Muscle of leg (tissue), 16 donors: ENCODE data around the gene PCDHB12. TPM values are rescaled to one million over a fixed set of nuclear protein-coding genes. Genes with fewer than 3 reads are reported as not detected.
"Not testable (repeated sequence)": the region's sequence is repeated elsewhere in the genome, so short reads cannot be mapped to it uniquely, and the experiment has no call there.

ENCODE experiments used
- DNase-seq: peaks from one replicate; pipeline ENCODE4 v3.0.0; 2013
- H3K27ac ChIP-seq: one replicate; pipeline ENCODE4 v1.5.1; 2013; ENCODE audit warnings: mild to moderate bottlenecking, low read length, control low read depth
- H3K27me3 ChIP-seq: one replicate; pipeline ENCODE4 v1.6.1; 2013; ENCODE audit warnings: low read length; ENCODE audit not compliant: control insufficient read depth, insufficient read depth
- H3K36me3 ChIP-seq: one replicate; pipeline ENCODE4 v1.6.1; 2013; ENCODE audit warnings: low read length; ENCODE audit not compliant: control insufficient read depth, insufficient read depth
- H3K4me1 ChIP-seq: one replicate; pipeline ENCODE4 v1.6.1; 2013; ENCODE audit warnings: low read length; ENCODE audit not compliant: control insufficient read depth, insufficient read depth
- H3K4me3 ChIP-seq: one replicate; pipeline ENCODE4 v1.5.1; 2013; ENCODE audit warnings: low read length, control low read depth
- H3K9me3 ChIP-seq: replicated peaks from 2 replicates; pipeline ENCODE4 v1.6.1; 2013; ENCODE audit warnings: low read depth, low read length; ENCODE audit not compliant: control insufficient read depth
- WGBS: methylation state at CpG from one replicate; pipeline ENCODE4 v1.1.5; 2013; ENCODE audit warnings: missing lambda C conversion rate; ENCODE audit not compliant: insufficient coverage; 5-methylcytosine and 5-hydroxymethylcytosine counted together
- long read RNA-seq, 11 donors: transcript quantifications; one replicate each; lab custom pipeline, GENCODE V29; 2026
- polyA plus RNA-seq, 8 donors: library from polyadenylated mRNA; unstranded; fragments of 120-200 nt; gene quantifications; one replicate each; pipeline versions ENCODE4 v1.2.1 to v1.2.3, GENCODE V29; 2013; ENCODE audit warnings: inconsistent platforms in 1 of 8, low replicate concordance in 1 of 8; ENCODE audit not compliant: insufficient read length in 8 of 8, insufficient read depth in 1 of 8
- total RNA-seq: library from RNA; stranded (reverse); fragments of 120-200 nt; gene quantifications from one replicate; pipeline ENCODE4 v1.2.4, GENCODE V29; 2013

The PCDHB12 gene
- total RNA-seq (2.4 TPM), polyA plus RNA-seq (1 to 10 TPM; 2.1 to 3.5 (median 2.6) TPM)
- long read RNA-seq, donor 1, partial matches to known transcripts = 0 of 1 reads
- long read RNA-seq, donor 1, other reads (novel, unspliced or antisense) = 0 of 1 reads
- long read RNA-seq, donor 2, partial matches to known transcripts = 0 of 1 reads
- long read RNA-seq, donor 2, other reads (novel, unspliced or antisense) = 0 of 1 reads
- long read RNA-seq, donor 3, transcript PCDHB12-201 (1 exons, 3,853 nt) = major isoform, 6 of 6 reads
- long read RNA-seq, donor 3, partial matches to known transcripts = 0 of 6 reads
- long read RNA-seq, donor 3, other reads (novel, unspliced or antisense) = 0 of 6 reads
- long read RNA-seq, donor 4, partial matches to known transcripts = 0 of 1 reads
- long read RNA-seq, donor 4, other reads (novel, unspliced or antisense) = 0 of 1 reads
- long read RNA-seq, donor 5, transcript PCDHB12-201 (1 exons, 3,853 nt) = major isoform, 7 of 7 reads
- long read RNA-seq, donor 5, partial matches to known transcripts = 0 of 7 reads
- long read RNA-seq, donor 5, other reads (novel, unspliced or antisense) = 0 of 7 reads
- long read RNA-seq, donor 6, partial matches to known transcripts = 0 of 3 reads
- long read RNA-seq, donor 6, other reads (novel, unspliced or antisense) = 0 of 3 reads
- long read RNA-seq, donor 7, partial matches to known transcripts = 0 of 5 reads
- long read RNA-seq, donor 7, other reads (novel, unspliced or antisense) = 0 of 5 reads
- long read RNA-seq, donor 8, partial matches to known transcripts = 0 of 2 reads
- long read RNA-seq, donor 8, other reads (novel, unspliced or antisense) = 0 of 2 reads
- long read RNA-seq, donor 9 = 0 reads
- long read RNA-seq, donor 10, transcript PCDHB12-201 (1 exons, 3,853 nt) = major isoform, 5 of 7 reads
- long read RNA-seq, donor 10, partial matches to known transcripts = 0 of 7 reads
- long read RNA-seq, donor 10, other reads (novel, unspliced or antisense) = 0 of 7 reads
- long read RNA-seq, donor 11, partial matches to known transcripts = 0 of 1 reads
- long read RNA-seq, donor 11, other reads (novel, unspliced or antisense) = 0 of 1 reads

DNA sequence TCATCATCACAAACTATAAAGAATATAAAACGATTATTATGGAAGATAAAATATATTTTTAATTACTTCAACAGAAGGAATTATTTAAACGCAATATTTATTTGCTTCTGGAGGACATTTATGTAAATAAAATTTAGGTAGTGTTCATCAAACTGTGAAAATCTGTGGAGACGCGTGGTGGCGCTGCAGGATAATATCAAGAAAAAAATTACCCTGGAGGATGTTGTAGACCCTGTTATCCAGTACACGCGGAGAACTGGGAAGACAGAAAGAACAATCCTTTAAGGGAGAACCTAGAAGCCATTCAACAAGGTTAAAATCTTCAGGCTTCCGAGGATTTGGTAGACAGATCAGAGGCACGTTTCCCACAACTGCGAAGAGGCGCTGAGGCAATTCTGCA, at the start of gene PCDHB12:
Gene PCDHB12 (plus strand): TSS at position 242 of the 400 bp plus-strand sequence. CDS start 189 bp downstream, outside the sequence.
- H3K27ac ChIP-seq = no peak within 1 kb of the TSS
- 17% methylated on average over 9 of the region's 11 CpGs for WGBS
- H3K9me3 ChIP-seq = peaks cover 35% of the 10 kb centered on the region
- H3K36me3 ChIP-seq = no peaks in the 10 kb centered on the region
- peaks cover 7% of the 10 kb centered on the region for H3K27me3 ChIP-seq
- no peaks in the 10 kb centered on the region for H3K4me1 ChIP-seq
- DNase-seq = peak; percentile 8
- peak within 1 kb of the TSS; percentile 11 for H3K4me3 ChIP-seq

DNA sequence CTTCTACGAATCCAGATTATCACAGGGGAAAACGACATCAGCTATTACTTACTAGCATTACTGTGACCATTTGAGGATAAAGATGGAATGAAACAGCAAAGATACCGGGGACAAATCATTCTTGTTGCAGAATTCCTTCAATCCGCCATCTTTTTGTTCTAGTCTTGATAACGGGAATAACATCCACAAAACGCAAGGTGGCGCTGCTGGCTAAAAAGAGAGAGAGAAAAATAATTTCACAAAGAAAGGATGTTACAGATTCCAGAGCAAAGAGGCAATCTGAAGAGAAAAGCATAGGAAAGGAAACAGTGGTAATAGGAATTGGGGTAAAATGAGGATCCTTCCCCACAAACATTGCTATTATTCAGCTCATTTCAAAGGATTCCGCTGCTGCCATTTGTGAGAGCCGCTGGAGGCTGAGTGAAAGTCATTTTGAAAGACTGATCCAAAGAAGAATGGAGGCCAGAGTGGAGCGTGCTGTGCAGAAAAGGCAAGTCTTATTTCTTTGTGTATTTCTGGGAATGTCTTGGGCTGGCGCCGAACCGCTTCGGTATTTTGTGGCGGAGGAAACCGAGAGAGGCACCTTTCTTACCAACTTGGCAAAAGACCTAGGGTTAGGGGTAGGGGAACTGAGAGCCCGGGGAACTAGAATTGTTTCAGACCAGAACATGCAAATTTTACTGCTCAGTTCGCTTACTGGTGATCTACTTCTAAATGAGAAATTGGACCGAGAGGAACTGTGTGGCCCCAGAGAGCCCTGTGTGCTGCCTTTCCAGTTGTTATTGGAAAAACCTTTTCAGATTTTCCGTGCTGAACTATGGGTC, 35.9 kb upstream of the PCDHB12 start, which contains the start of gene PCDHB7:
Gene PCDHB7 (plus strand): TSS at position 264 of the 824 bp plus-strand sequence. CDS start 192 bp downstream, at position 456.
- 36% methylated on average over 12 of the region's 20 CpGs for WGBS
- Histone ChIP-seq H3K27me3 (peaks cover 13% of the 10 kb centered on the region), H3K27ac (no peak within 1 kb of the TSS), H3K4me1 (no peaks in the 10 kb centered on the region), H3K9me3 (peaks cover 19% of the 10 kb centered on the region), H3K4me3 (peak within 1 kb of the TSS; percentile 14), H3K36me3 (no peaks in the 10 kb centered on the region)
- peak; percentile 40 for DNase-seq

DNA sequence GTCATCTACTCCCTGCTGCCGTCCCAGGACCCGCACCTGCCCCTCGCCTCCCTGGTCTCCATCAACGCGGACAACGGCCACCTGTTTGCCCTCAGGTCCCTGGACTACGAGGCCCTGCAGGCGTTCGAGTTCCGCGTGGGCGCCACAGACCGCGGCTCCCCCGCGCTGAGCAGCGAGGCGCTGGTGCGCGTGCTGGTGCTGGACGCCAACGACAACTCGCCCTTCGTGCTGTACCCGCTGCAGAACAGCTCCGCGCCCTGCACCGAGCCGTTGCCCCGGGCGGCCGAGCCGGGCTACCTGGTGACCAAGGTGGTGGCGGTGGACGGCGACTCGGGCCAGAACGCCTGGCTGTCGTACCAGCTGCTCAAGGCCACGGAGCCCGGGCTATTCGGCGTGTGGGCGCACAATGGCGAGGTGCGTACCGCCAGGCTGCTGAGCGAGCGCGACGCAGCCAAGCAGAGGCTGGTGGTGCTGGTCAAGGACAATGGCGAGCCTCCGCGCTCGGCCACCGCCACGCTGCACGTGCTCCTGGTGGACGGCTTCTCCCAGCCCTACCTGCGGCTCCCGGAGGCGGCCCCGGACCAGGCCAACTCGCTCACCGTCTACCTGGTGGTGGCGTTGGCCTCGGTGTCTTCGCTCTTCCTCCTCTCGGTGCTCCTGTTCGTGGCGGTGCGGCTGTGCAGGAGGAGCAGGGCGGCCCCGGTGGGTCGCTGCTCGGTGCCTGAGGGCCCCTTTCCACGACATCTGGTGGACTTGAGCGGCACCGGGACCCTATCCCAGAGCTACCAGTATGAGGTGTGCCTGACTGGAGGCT, 34.0 kb upstream of the PCDHB12 start:
- 34% methylated on average over 64 of the region's 79 CpGs for WGBS
- peaks cover 13% of the 10 kb centered on the region for H3K27me3 ChIP-seq
- not testable (repeated sequence) for H3K4me1 ChIP-seq, H3K36me3 ChIP-seq, DNase-seq, H3K4me3 ChIP-seq, H3K27ac ChIP-seq
- peaks cover 19% of the 10 kb centered on the region for H3K9me3 ChIP-seq

- Histone ChIP-seq H3K9me3 (peaks cover 22% of the 10 kb centered on the region), H3K27me3 (peaks cover 16% of the 10 kb centered on the region), H3K4me3 (no peak overlapping the region), H3K27ac (no peak overlapping the region), H3K36me3 (no peaks in the 10 kb centered on the region), H3K4me1 (no peaks in the 10 kb centered on the region)
- no CpG with 5 or more reads among the region's 1 CpG for WGBS
- no peak for DNase-seq
Measured at GRCh38 chr5:141175933-141176332, 32.6 kb upstream of the PCDHB12 start.

DNA sequence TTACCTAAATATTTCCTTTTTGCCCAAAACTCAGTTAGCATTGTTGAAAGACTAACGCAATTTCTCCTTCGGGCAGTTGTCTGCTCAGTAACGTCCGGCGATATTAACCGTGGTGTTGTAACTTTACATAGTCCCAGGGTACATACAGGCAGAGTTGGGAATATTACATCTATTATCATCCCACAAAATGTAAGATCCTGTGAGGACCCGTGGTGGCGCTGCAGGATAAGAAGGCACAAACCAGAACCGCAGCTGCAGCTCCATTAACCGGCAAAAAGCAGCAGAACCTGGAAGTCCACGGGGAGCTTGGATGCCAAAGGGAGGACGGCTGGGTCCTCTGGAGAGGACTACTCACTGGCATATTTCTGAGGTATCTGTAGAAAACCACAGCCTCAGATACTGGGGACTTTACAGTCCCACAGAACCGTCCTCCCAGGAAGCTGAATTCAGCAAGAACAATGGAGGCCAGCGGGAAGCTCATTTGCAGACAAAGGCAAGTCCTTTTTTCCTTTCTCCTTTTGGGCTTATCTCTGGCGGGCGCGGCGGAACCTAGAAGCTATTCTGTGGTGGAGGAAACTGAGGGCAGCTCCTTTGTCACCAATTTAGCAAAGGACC, 30.8 kb upstream of the PCDHB12 start, which contains the start of gene PCDHB8:
Gene PCDHB8 (plus strand): TSS at position 214 of the 615 bp plus-strand sequence. CDS start 245 bp downstream, at position 459.
- not testable (repeated sequence) for H3K4me1 ChIP-seq, DNase-seq, H3K4me3 ChIP-seq, H3K36me3 ChIP-seq, H3K27ac ChIP-seq
- WGBS = 43% methylated on average over 3 of the region's 18 CpGs
- H3K9me3 ChIP-seq = peaks cover 24% of the 10 kb centered on the region
- H3K27me3 ChIP-seq = peaks cover 16% of the 10 kb centered on the region

GRCh38 chr5:141179371-141179770, 29.1 kb upstream of the PCDHB12 start:
- DNase-seq, H3K27ac ChIP-seq, H3K4me3 ChIP-seq, H3K27me3 ChIP-seq, H3K4me1 ChIP-seq, H3K36me3 ChIP-seq: not testable (repeated sequence)
- H3K9me3 ChIP-seq = peaks cover 18% of the 10 kb centered on the region
- 30% methylated on average over 22 of the region's 39 CpGs for WGBS

- Histone ChIP-seq H3K27me3 (peaks cover 13% of the 10 kb centered on the region), H3K9me3 (peaks cover 21% of the 10 kb centered on the region)
- WGBS = 28% methylated on average over 18 of the region's 32 CpGs
- H3K36me3 ChIP-seq, DNase-seq, H3K27ac ChIP-seq, H3K4me3 ChIP-seq, H3K4me1 ChIP-seq: not testable (repeated sequence)
Measured at GRCh38 chr5:141179876-141180275, 28.6 kb upstream of the PCDHB12 start.

GRCh38 chr5:141180313-141180712, 28.2 kb upstream of the PCDHB12 start:
- WGBS = no CpG with 5 or more reads among the region's 1 CpG
- H3K27me3 ChIP-seq = peaks cover 13% of the 10 kb centered on the region
- H3K9me3 ChIP-seq = peaks cover 21% of the 10 kb centered on the region
- no peaks in the 10 kb centered on the region for H3K4me1 ChIP-seq
- no peaks in the 10 kb centered on the region for H3K36me3 ChIP-seq
- DNase-seq = no peak
- H3K4me3 ChIP-seq = no peak overlapping the region
- H3K27ac ChIP-seq = no peak overlapping the region
